K562 (cell line): Measurements from ENCODE around the gene TP53BP2. TPM values are rescaled to one million over a fixed set of nuclear protein-coding genes. Genes with fewer than 3 reads are reported as not detected.

Source experiments
- GTF2F1 ChIP-seq: IDR thresholded peaks from 2 replicates; pipeline ENCODE4 v1.6.1; 2011; ENCODE audit warnings: low read depth, low read length, improper control_type of control experiment
- STAT5B ChIP-seq: fragments of 250-450 bp; sonication (Bioruptor Pico); IDR thresholded peaks from 2 replicates; pipeline ENCODE4 v1.8.0; 2021; ENCODE audit warnings: mild to moderate bottlenecking, inconsistent platforms
- ZNF197 ChIP-seq: fragments of 200-800 bp; sonication (Bioruptor generic); IDR thresholded peaks from 2 replicates; pipeline ENCODE4 v1.6.1; 2016; ENCODE audit warnings: low read depth, missing genetic modification characterization, missing compliant biosample characterization
- polyA plus RNA-seq, 8 experiments: library from polyadenylated mRNA; depleted of rRNA in 4 of 8; stranded (reverse) in 5 of 8; unstranded in 3 of 8; fragments of >200 nt; fragmentation: Nextera tagmentation in 2 of 8; fragmentation: Illumina TruSeq in 1 of 8; extraction: Ambion mirVana in 2 of 8; extraction: Trizol in 1 of 8; gene quantifications; 2 replicates each; pipeline versions ENCODE4 v1.2.1 to v1.2.3, GENCODE V29; 2011 to 2014; ENCODE audit warnings: inconsistent platforms in 1 of 8, missing spikeins in 1 of 8
- total RNA-seq, 7 experiments: library from RNA; depleted of rRNA in 6 of 7; stranded (reverse); fragments of >200 nt in 6 of 7; fragmentation: Illumina TruSeq in 2 of 7; extraction: Trizol in 2 of 7; gene quantifications; 2 replicates each; pipeline versions ENCODE4 v1.2.1 to v1.2.3, GENCODE V29; 2011 to 2021; ENCODE audit warnings: low replicate concordance in 1 of 7
- TF ChIP-seq, protein P1 (sequence below): sonication (generic); formaldehyde crosslinking; IDR thresholded peaks from 2 replicates; pipeline ENCODE4 v1.8.1; 2023; ENCODE audit warnings: missing genetic modification reagents, mild to moderate bottlenecking, borderline replicate concordance
- TF ChIP-seq, protein P2 (sequence below): fragments of 250-450 bp; sonication (Bioruptor Pico); IDR thresholded peaks from 2 replicates; pipeline ENCODE4 v1.8.0; 2021; ENCODE audit warnings: borderline replicate concordance, mild to moderate bottlenecking, moderate library complexity; ENCODE audit not compliant: poor library complexity, severe bottlenecking
- TF ChIP-seq, protein P3 (sequence below): sonication (generic); formaldehyde crosslinking; IDR thresholded peaks from 2 replicates; pipeline ENCODE4 v1.5.0; 2020; ENCODE audit warnings: missing genetic modification reagents
- TF ChIP-seq, protein P4 (sequence below), 2 experiments: fragments of 450-650 bp; formaldehyde crosslinking in 1 of 2; IDR thresholded peaks; 2 replicates each; pipeline versions ENCODE4 v1.4.0 to v1.6.1; 2014 to 2020; ENCODE audit warnings: mild to moderate bottlenecking in 2 of 2, borderline replicate concordance in 1 of 2, low read depth in 1 of 2
- TF ChIP-seq, protein P5 (sequence below): fragments of 250-450 bp; sonication (Bioruptor Pico); IDR thresholded peaks from 2 replicates; pipeline ENCODE4 v1.8.0; 2021; ENCODE audit warnings: moderate library complexity, mild to moderate bottlenecking, inconsistent platforms

Gene TP53BP2
- total and polyA plus RNA-seq, 9 of the 15 experiments (the other 6 are each of a cell fraction or from before 2014, with no cell fraction given): 17.0 to 69.6 (median 40.1) TPM

DNA sequence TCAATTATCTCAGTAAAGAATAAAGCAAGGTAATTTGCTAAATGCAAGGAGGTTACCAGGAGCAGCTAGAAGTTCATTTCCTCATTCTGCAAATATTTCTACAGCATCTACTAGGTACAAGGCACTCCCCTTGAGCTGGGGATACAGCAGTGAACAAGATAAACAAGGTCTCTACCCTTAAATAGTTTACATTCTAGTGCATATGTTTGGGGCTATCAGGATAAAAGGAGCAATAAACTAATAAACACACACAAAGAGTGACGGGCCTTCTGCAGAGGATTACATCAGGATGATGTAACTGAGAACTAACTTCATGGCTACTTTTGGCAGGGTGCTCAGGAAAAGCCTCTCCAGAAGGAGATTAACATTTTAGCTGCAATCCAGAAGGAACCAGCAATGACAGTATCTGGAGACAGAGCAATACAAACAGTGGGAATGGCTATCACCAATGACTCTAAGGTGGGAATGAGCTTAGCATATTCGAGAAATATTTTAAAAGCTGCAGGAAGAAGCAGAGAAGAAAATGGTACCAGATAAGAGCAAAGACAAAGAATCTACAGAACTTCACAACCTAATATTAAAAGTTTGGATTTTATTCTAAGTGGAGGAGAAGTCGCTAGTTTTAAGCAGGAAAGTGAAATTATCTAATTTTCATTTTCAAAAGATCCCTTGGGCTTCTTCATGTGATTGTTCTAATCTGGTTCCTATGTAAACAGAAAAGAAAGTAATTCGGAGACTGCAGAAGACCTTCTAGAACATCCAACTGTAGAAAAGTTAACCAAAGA lies 25.8 kb downstream of the TP53BP2 start (continued):
- TF ChIP-seq, protein P1, sequence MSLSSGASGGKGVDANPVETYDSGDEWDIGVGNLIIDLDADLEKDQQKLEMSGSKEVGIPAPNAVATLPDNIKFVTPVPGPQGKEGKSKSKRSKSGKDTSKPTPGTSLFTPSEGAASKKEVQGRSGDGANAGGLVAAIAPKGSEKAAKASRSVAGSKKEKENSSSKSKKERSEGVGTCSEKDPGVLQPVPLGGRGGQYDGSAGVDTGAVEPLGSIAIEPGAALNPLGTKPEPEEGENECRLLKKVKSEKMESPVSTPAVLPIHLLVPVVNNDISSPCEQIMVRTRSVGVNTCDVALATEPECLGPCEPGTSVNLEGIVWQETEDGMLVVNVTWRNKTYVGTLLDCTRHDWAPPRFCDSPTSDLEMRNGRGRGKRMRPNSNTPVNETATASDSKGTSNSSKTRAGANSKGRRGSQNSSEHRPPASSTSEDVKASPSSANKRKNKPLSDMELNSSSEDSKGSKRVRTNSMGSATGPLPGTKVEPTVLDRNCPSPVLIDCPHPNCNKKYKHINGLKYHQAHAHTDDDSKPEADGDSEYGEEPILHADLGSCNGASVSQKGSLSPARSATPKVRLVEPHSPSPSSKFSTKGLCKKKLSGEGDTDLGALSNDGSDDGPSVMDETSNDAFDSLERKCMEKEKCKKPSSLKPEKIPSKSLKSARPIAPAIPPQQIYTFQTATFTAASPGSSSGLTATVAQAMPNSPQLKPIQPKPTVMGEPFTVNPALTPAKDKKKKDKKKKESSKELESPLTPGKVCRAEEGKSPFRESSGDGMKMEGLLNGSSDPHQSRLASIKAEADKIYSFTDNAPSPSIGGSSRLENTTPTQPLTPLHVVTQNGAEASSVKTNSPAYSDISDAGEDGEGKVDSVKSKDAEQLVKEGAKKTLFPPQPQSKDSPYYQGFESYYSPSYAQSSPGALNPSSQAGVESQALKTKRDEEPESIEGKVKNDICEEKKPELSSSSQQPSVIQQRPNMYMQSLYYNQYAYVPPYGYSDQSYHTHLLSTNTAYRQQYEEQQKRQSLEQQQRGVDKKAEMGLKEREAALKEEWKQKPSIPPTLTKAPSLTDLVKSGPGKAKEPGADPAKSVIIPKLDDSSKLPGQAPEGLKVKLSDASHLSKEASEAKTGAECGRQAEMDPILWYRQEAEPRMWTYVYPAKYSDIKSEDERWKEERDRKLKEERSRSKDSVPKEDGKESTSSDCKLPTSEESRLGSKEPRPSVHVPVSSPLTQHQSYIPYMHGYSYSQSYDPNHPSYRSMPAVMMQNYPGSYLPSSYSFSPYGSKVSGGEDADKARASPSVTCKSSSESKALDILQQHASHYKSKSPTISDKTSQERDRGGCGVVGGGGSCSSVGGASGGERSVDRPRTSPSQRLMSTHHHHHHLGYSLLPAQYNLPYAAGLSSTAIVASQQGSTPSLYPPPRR (CRISPR knock-in tag): no peak
- peak; percentile 33 for TF ChIP-seq ZNF197 (CRISPR knock-in tag)
- TF ChIP-seq GTF2F1: no peak
- TF ChIP-seq, protein P2, sequence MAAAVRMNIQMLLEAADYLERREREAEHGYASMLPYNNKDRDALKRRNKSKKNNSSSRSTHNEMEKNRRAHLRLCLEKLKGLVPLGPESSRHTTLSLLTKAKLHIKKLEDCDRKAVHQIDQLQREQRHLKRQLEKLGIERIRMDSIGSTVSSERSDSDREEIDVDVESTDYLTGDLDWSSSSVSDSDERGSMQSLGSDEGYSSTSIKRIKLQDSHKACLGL (CRISPR knock-in tag): no peak
- TF ChIP-seq, protein P3, sequence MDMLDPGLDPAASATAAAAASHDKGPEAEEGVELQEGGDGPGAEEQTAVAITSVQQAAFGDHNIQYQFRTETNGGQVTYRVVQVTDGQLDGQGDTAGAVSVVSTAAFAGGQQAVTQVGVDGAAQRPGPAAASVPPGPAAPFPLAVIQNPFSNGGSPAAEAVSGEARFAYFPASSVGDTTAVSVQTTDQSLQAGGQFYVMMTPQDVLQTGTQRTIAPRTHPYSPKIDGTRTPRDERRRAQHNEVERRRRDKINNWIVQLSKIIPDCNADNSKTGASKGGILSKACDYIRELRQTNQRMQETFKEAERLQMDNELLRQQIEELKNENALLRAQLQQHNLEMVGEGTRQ (CRISPR knock-in tag): no peak
- TF ChIP-seq, protein P4, sequence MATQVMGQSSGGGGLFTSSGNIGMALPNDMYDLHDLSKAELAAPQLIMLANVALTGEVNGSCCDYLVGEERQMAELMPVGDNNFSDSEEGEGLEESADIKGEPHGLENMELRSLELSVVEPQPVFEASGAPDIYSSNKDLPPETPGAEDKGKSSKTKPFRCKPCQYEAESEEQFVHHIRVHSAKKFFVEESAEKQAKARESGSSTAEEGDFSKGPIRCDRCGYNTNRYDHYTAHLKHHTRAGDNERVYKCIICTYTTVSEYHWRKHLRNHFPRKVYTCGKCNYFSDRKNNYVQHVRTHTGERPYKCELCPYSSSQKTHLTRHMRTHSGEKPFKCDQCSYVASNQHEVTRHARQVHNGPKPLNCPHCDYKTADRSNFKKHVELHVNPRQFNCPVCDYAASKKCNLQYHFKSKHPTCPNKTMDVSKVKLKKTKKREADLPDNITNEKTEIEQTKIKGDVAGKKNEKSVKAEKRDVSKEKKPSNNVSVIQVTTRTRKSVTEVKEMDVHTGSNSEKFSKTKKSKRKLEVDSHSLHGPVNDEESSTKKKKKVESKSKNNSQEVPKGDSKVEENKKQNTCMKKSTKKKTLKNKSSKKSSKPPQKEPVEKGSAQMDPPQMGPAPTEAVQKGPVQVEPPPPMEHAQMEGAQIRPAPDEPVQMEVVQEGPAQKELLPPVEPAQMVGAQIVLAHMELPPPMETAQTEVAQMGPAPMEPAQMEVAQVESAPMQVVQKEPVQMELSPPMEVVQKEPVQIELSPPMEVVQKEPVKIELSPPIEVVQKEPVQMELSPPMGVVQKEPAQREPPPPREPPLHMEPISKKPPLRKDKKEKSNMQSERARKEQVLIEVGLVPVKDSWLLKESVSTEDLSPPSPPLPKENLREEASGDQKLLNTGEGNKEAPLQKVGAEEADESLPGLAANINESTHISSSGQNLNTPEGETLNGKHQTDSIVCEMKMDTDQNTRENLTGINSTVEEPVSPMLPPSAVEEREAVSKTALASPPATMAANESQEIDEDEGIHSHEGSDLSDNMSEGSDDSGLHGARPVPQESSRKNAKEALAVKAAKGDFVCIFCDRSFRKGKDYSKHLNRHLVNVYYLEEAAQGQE (IDR thresholded peaks at IDR 0.05; ENCODE audit: borderline replicate concordance): peak; percentile 37; the same call in 1 of the 2 replicates
- TF ChIP-seq, protein P4 (CRISPR knock-in tag; IDR thresholded peaks at IDR 0.05; ENCODE audit: low read depth): no peak
- TF ChIP-seq STAT5B: no peak
- TF ChIP-seq, protein P5, sequence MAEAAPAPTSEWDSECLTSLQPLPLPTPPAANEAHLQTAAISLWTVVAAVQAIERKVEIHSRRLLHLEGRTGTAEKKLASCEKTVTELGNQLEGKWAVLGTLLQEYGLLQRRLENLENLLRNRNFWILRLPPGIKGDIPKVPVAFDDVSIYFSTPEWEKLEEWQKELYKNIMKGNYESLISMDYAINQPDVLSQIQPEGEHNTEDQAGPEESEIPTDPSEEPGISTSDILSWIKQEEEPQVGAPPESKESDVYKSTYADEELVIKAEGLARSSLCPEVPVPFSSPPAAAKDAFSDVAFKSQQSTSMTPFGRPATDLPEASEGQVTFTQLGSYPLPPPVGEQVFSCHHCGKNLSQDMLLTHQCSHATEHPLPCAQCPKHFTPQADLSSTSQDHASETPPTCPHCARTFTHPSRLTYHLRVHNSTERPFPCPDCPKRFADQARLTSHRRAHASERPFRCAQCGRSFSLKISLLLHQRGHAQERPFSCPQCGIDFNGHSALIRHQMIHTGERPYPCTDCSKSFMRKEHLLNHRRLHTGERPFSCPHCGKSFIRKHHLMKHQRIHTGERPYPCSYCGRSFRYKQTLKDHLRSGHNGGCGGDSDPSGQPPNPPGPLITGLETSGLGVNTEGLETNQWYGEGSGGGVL (CRISPR knock-in tag): no peak
